Uterus (tissue), 4 donors: ENCODE results near the gene SMARCA4. TPM values are rescaled to one million over a fixed set of nuclear protein-coding genes. Genes with fewer than 3 reads are reported as not detected.
A peak's percentile ranks its signal among the peaks of the same experiment; 100 is the strongest.

Experiments
- DNase-seq, 2 donors: peaks; one replicate each; pipeline ENCODE4 v3.0.0-alpha.2; 2019 to 2020
- H3K27ac ChIP-seq, 2 donors: fragments of 200-600 bp; sonication (generic); 1 replicate in 1 of 2; 2 replicates in 1 of 2; pipeline ENCODE4 v1.5.1; 2016 to 2018
- H3K27me3 ChIP-seq, 2 donors: fragments of 200-600 bp; sonication (generic); one replicate each; pipeline ENCODE4 v1.5.1; 2018 to 2019; ENCODE audit warnings: control low read depth in 1 of 2
- H3K36me3 ChIP-seq, 2 donors: fragments of 200-600 bp; sonication (generic); one replicate each; pipeline ENCODE4 v1.5.1; 2019; ENCODE audit warnings: control low read depth in 1 of 2
- H3K4me1 ChIP-seq, 2 donors: fragments of 200-600 bp; sonication (generic); one replicate each; pipeline ENCODE4 v1.5.1; 2018 to 2019; ENCODE audit warnings: control low read depth in 1 of 2
- H3K4me3 ChIP-seq, 2 donors: fragments of 200-600 bp; sonication (generic); 1 replicate in 1 of 2; 2 replicates in 1 of 2; pipeline ENCODE4 v1.5.1; 2018 to 2019; ENCODE audit warnings: mild to moderate bottlenecking in 1 of 2
- H3K9me3 ChIP-seq, 2 donors: fragments of 200-600 bp; sonication (generic); one replicate each; pipeline ENCODE4 v1.5.1; 2019; ENCODE audit warnings: control low read depth in 1 of 2
- CTCF ChIP-seq, 4 experiments: fragments of 200-600 bp in 2 of 4; fragments of 450-650 bp in 2 of 4; sonication (generic) in 2 of 4; IDR thresholded peaks; one replicate each; pipeline ENCODE4 v1.5.1; 2016 to 2019; ENCODE audit warnings: antibody characterized with exemption in 4 of 4, mild to moderate bottlenecking in 2 of 4, moderate library complexity in 1 of 4
- POLR2A ChIP-seq, 2 donors: fragments of 450-650 bp; IDR thresholded peaks; one replicate each; pipeline ENCODE4 v1.6.1; 2016; ENCODE audit warnings: antibody characterized with exemption in 2 of 2, mild to moderate bottlenecking in 1 of 2, moderate library complexity in 1 of 2
- intact Hi-C: fragments of 100-400 bp; cut with DNase I; formaldehyde crosslinking; loops from one replicate; pipeline ENCODE4 v1.15.1; 2023; ENCODE audit warnings: low total_unique reads
- total RNA-seq, 4 donors: library from RNA; depleted of rRNA in 3 of 4; stranded (reverse); fragments of >200 nt in 3 of 4; gene quantifications; one replicate each; pipeline versions ENCODE4 v1.1.0 to v1.2.4, GENCODE V29; 2014 to 2023
- donor health status: DM: yes; HTN: yes; CAD: no.

SMARCA4 gene
- total RNA-seq, 4 donors from 2014 or later: 44.6 to 78.7 (median 76.2) TPM

DNA sequence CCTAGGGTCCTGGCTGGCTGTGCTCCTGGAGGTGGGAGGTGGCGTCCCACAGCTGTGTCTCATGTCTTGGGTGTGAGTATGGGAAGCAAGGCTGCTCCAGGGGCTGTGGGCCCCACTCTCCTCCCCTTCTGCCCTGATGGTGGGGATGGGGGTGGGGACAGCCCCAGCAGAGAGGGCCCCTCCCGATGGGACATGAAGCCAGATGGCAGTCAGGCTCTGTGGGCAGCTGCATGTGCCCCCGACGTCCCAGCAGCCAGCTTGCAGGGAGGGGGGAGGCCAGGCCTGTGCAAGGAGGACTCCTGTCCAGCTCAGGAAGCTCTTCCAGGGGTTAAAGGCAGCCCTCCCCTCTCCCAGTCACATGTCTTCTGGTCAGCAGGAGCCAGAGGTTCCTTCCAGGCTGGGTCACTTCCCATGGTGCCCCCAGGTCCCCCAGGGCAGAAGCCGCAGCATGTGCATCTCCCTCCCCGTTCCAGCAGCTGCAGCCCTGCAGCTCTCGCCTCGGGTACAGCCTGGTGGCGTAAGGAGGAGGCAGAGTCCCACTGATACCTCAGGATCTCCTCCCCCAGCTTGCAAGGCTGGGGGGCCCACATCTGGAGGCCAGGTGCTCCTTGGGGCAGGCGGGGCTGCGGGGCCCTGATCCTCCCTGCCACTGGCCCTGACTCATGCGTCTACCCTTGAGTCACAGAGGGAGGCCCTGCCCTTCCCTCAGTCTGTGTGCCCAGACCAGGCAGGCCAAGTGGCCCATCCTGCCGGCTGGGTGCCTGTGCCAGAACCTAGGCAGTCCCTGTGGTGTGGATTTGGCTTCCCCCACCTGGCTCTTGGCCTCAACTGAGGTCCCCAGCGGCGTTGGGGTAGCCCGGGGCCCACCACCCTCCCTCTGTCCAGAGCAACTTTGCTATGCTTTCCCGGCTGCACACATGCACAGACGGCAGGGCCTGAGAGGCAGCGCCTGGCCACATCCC lies 45.4 kb upstream of the SMARCA4 start:
- no peak for DNase-seq
- no peaks in the 10 kb centered on the region for H3K36me3 ChIP-seq
- TF ChIP-seq CTCF (IDR thresholded peaks at IDR 0.05): peak in 1 of 4 experiments; percentile 27
- TF ChIP-seq POLR2A (IDR thresholded peaks at IDR 0.05): no peak
- H3K4me1 ChIP-seq: no peaks in the 10 kb centered on the region
- H3K4me3 ChIP-seq: no peak overlapping the region
- H3K27ac ChIP-seq: no peak overlapping the region
- H3K9me3 ChIP-seq: no peaks in the 10 kb centered on the region
- intact Hi-C loops: no loop called here
- H3K27me3 ChIP-seq: no peaks in the 10 kb centered on the region

GRCh38 chr19:10916602-10917001 lies 44.2 kb upstream of the SMARCA4 start:
- Histone ChIP-seq H3K9me3 (no peaks in the 10 kb centered on the region), H3K4me1 (no peaks in the 10 kb centered on the region), H3K36me3 (no peaks in the 10 kb centered on the region), H3K27ac (no peak overlapping the region), H3K4me3 (no peak overlapping the region), H3K27me3 (no peaks in the 10 kb centered on the region)
- intact Hi-C loops: no loop called here
- DNase-seq: no peak
- TF ChIP-seq POLR2A (IDR thresholded peaks at IDR 0.05): no peak
- TF ChIP-seq CTCF (IDR thresholded peaks at IDR 0.05): no peak

DNA sequence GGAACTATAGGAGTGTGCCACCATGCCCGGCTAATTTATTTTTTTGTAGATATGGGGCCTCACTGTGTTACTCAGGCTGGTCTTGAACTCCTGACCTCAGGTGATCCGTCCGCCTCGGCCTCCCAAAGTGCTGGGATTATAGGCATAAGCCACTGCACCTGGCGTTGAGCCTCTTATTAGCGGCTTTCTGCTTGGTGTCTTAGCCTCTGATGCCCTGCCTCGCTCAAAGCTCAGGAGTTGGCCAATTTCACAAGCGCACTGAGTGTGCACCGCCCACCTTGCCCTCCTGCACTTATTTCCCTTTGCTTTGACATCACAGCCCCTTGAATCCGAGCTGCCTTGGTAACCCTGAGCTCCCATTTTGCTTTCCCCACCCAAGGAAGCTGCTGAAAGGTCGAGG lies 42.5 kb upstream of the SMARCA4 start:
- Histone ChIP-seq H3K4me3 (no peak overlapping the region), H3K4me1 (no peaks in the 10 kb centered on the region), H3K27me3 (no peaks in the 10 kb centered on the region), H3K9me3 (no peaks in the 10 kb centered on the region), H3K27ac (no peak overlapping the region), H3K36me3 (no peaks in the 10 kb centered on the region)
- intact Hi-C loops: no loop called here
- DNase-seq: no peak
- TF ChIP-seq CTCF (IDR thresholded peaks at IDR 0.05) (no peak), POLR2A (IDR thresholded peaks at IDR 0.05) (no peak)

DNA sequence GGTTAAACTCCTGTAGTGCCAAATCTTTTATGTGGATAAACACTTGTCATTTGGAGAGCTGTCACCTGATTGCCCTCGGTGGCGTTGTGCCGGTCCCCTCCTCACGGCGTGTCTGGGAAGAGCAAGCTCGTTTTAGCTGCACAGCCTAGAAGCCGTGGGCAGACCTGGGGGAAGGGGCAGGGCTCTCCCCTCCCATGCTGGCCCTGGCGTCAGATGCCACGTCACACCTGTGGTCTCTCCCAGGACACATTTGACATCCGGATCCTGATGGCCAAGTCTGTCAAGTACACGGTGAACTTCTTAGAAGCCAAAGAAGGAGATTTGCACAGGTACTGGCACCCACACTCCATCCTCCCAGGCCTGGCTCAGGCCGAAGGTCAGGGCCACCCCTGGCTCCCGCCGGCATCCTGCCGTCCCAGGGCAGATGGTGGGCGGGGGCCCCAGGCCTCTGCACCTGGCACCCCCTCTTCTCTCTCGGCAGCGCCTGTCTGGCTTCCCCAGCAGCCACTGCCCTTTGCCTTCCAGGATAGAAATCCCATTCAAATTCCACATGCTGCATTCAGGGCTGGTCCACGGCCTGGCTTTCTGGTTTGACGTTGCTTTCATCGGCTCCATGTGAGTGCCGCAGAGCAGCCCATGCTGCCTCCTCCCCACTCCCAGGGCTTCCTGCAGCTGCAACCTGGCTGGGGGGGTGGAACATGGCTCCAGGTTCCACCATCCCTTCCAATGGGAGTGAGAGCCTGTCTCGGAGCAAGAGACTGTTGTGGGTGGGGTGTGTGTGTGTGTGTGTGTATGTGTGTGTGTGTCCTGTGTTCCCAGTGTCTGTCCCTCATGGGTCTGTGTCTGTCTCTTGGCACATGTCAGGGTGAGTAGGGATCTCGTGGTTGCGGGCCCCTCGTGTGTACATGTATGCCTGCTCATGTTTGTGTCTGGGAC lies 41.2 kb upstream of the SMARCA4 start:
- Histone ChIP-seq H3K36me3 (no peaks in the 10 kb centered on the region), H3K4me1 (no peaks in the 10 kb centered on the region), H3K27me3 (no peaks in the 10 kb centered on the region), H3K9me3 (no peaks in the 10 kb centered on the region), H3K4me3 (no peak overlapping the region), H3K27ac (no peak overlapping the region)
- intact Hi-C loops: no loop called here
- DNase-seq: no peak
- TF ChIP-seq CTCF (IDR thresholded peaks at IDR 0.05) (no peak), POLR2A (IDR thresholded peaks at IDR 0.05) (no peak)
